GM19193 (cell line): ENCODE results near the gene POTEJ.
"Not testable (repeated sequence)": the region's sequence is repeated elsewhere in the genome, so short reads cannot be mapped to it uniquely, and the experiment has no call there.

Experiments
- POLR2A ChIP-seq: IDR thresholded peaks from 4 replicates; pipeline ENCODE4 v1.6.1; 2011; ENCODE audit not compliant: insufficient read depth, insufficient read length; ENCODE audit errors: extremely low read depth

POTEJ gene

GRCh38 chr2:130611140-130611539 is at the start of gene POTEJ:
Gene POTEJ, plus strand, starts transcription at chr2:130611440. Its CDS starts 93 bp downstream, at chr2:130611533.
- TF ChIP-seq POLR2A, result not testable (repeated sequence)

DNA sequence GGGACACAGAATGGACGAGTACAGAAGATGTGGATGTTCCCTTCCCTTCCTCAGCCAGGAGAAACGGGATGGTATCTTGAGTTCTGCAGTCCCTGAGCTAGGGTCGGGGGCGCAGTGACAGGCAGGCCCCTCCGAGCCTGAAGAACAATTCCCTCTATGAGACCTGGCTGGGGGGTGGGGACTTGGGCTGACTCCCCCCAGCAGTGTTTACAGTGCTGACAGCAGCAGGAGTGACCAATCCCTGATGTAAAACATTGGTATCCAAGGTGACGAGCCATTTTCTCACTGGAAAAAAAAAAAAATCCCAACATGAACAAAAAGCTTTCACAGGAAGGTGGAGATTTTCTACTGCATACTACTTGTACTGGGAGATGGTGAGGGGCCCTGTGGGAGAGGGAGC is 11.8 kb upstream of the POTEJ start, which contains the start of gene CFC1:
Gene CFC1 (minus strand): TSS at position 183 of the 400 bp plus-strand sequence. CDS start 288 bp downstream, outside the sequence.
- not testable (repeated sequence) for TF ChIP-seq POLR2A
